K562 (cell line): ENCODE results near the gene BLZF1. TPM values are rescaled to one million over a fixed set of nuclear protein-coding genes. Genes with fewer than 3 reads are reported as not detected.

Experiments used
- ATAC-seq: fragments of 200-7000 bp; cut with Tn5 transposase; 3 replicates; pipeline ENCODE4 v1.9.1; 2020; ENCODE audit warnings: moderate library complexity
- BruUV-seq: library from RNA; stranded (reverse); fragments of 400-500 nt; replicated peaks from 2 replicates; lab custom pipeline; 2021; lab: Mats Ljungman, UMichigan
- CTCF ChIA-PET: fragments of 300-600 bp; formaldehyde crosslinking; extraction: SDS; loops from one replicate; lab custom pipeline; 2021; ENCODE audit warnings: low intra/inter-chr PET ratio; lab: Yijun Ruan, JAX
- POLR2A ChIA-PET: fragments of 300-600, 350-650 bp; sonication (Branson Sonifier 250); formaldehyde crosslinking; extraction: SDS; loops from one replicate; lab custom pipeline; 2021; ENCODE audit warnings: antibody characterized with exemption, inconsistent platforms; lab: Yijun Ruan, JAX
- DNase-seq, 4 experiments: peaks; one replicate each; pipeline versions ENCODE4 v3.0.0 to v3.0.0-alpha.2; 2011 to 2018; ENCODE audit warnings: low spot score in 3 of 4, mixed read lengths in 3 of 4; ENCODE audit errors: extremely low read depth in 1 of 4
- FAIRE-seq: peaks from 2 replicates; lab custom pipeline; 2011; peaks lifted over from hg19 to GRCh38; lab: Jason Lieb, UNC
- H2AFZ ChIP-seq: 2 replicates; pipeline ENCODE4 v1.6.0; 2011; ENCODE audit warnings: low read depth, low read length, control low read depth, inconsistent platforms
- H3K27ac ChIP-seq: fragments of 200-600 bp; 3 replicates; pipeline ENCODE4 v1.8.0; 2011; ENCODE audit warnings: low read depth, mild to moderate bottlenecking, control low read depth, inconsistent platforms, low read length, moderate library complexity, mixed read lengths; ENCODE audit errors: extremely low read depth
- H3K27me3 ChIP-seq, 2 experiments: fragments of 300-600 bp in 1 of 2; 2 replicates in 1 of 2; 3 replicates in 1 of 2; pipeline versions ENCODE4 v1.6.0 to v1.8.0; 2011; ENCODE audit warnings: inconsistent platforms in 2 of 2, low read length in 2 of 2, mild to moderate bottlenecking in 1 of 2, mixed read lengths in 1 of 2, moderate library complexity in 1 of 2; ENCODE audit not compliant: control insufficient read depth in 2 of 2, insufficient read depth in 2 of 2
- H3K36me3 ChIP-seq: fragments of 300-600 bp; 3 replicates; pipeline ENCODE4 v1.8.0; 2011; ENCODE audit warnings: mild to moderate bottlenecking, low read length, inconsistent platforms; ENCODE audit not compliant: control insufficient read depth, insufficient read depth
- H3K4me1 ChIP-seq, 2 experiments: fragments of 200-600 bp in 1 of 2; replicated peaks in 1 of 2; 2 replicates in 1 of 2; 3 replicates in 1 of 2; pipeline versions ENCODE4 v1.5.1 to v1.8.0; 2011; ENCODE audit warnings: inconsistent platforms in 2 of 2, low read length in 2 of 2, mild to moderate bottlenecking in 1 of 2, mixed read lengths in 1 of 2, moderate library complexity in 1 of 2; ENCODE audit not compliant: control insufficient read depth in 2 of 2, insufficient read depth in 2 of 2
- H3K4me2 ChIP-seq: 2 replicates; pipeline ENCODE4 v1.6.1; 2011; ENCODE audit warnings: low read length, control low read depth, inconsistent platforms, mixed read lengths; ENCODE audit not compliant: insufficient read depth
- H3K4me3 ChIP-seq: fragments of 200-600 bp; sonication (generic), shearing (Covaris generic); 2 replicates; pipeline ENCODE4 v1.5.1; 2016; ENCODE audit warnings: control low read depth, inconsistent platforms
- H3K79me2 ChIP-seq: fragments of 200-600 bp; 3 replicates; pipeline ENCODE4 v1.8.0; 2011; ENCODE audit warnings: low read length, inconsistent platforms; ENCODE audit not compliant: control insufficient read depth, insufficient read depth
- H3K9ac ChIP-seq, 2 experiments: 2 replicates each; pipeline versions ENCODE4 v1.6.0 to v1.6.1; 2011; ENCODE audit warnings: low read depth in 2 of 2, low read length in 2 of 2, control low read depth in 1 of 2, inconsistent platforms in 1 of 2, mild to moderate bottlenecking in 1 of 2, mixed read lengths in 1 of 2; ENCODE audit not compliant: insufficient read depth in 1 of 2
- H3K9me1 ChIP-seq: one replicate; pipeline ENCODE4 v1.6.0; 2011; ENCODE audit warnings: inconsistent platforms, mild to moderate bottlenecking, low read length, moderate library complexity; ENCODE audit not compliant: control insufficient read depth, insufficient read depth
- H3K9me3 ChIP-seq: replicated peaks from 2 replicates; pipeline ENCODE4 v1.5.1; 2011; ENCODE audit warnings: low read depth, low read length, inconsistent platforms; ENCODE audit not compliant: control insufficient read depth, insufficient read depth
- H4K20me1 ChIP-seq: replicated peaks from 2 replicates; pipeline ENCODE4 v1.6.1; 2011; ENCODE audit warnings: low read length, inconsistent platforms, mixed read lengths; ENCODE audit not compliant: control insufficient read depth, insufficient read depth
- CXXC5 ChIP-seq: fragments of 250-450 bp; sonication (Bioruptor Pico); IDR thresholded peaks from 2 replicates; pipeline ENCODE4 v1.8.0; 2022; ENCODE audit warnings: inconsistent platforms, mild to moderate bottlenecking, moderate library complexity
- HMBOX1 ChIP-seq: sonication (generic); IDR thresholded peaks from 2 replicates; pipeline ENCODE4 v1.6.1; 2016
- in situ Hi-C: fragments of 300-500 bp; cut with MboI; formaldehyde crosslinking; loops from 4 replicates; pipeline ENCODE4 v1.15.0; 2018; ENCODE audit warnings: inconsistent platforms, mixed read lengths
- intact Hi-C: fragments of 100-400 bp; cut with micrococcal nuclease; formaldehyde crosslinking; loops from 2 replicates; pipeline ENCODE4 v1.14.2; 2022
- polyA plus RNA-seq, 8 experiments: library from polyadenylated mRNA; depleted of rRNA in 4 of 8; stranded (reverse) in 5 of 8; unstranded in 3 of 8; fragments of >200 nt; fragmentation: Nextera tagmentation in 2 of 8; fragmentation: Illumina TruSeq in 1 of 8; extraction: Ambion mirVana in 2 of 8; extraction: Trizol in 1 of 8; gene quantifications; 2 replicates each; pipeline versions ENCODE4 v1.2.1 to v1.2.3, GENCODE V29; 2011 to 2014; ENCODE audit warnings: inconsistent platforms in 1 of 8, missing spikeins in 1 of 8
- total RNA-seq, 7 experiments: library from RNA; depleted of rRNA in 6 of 7; stranded (reverse); fragments of >200 nt in 6 of 7; fragmentation: Illumina TruSeq in 2 of 7; extraction: Trizol in 2 of 7; gene quantifications; 2 replicates each; pipeline versions ENCODE4 v1.2.1 to v1.2.3, GENCODE V29; 2011 to 2021; ENCODE audit warnings: low replicate concordance in 1 of 7
- TF ChIP-seq, protein P1 (sequence below): sonication (generic); formaldehyde crosslinking; IDR thresholded peaks from 2 replicates; pipeline ENCODE4 v1.8.0; 2022; ENCODE audit warnings: mild to moderate bottlenecking, missing genetic modification reagents

BLZF1 gene
- total and polyA plus RNA-seq, 9 of the 15 experiments (the other 6 are each of a cell fraction or from before 2014, with no cell fraction given) = 20.5 to 32.8 (median 25.3) TPM

DNA sequence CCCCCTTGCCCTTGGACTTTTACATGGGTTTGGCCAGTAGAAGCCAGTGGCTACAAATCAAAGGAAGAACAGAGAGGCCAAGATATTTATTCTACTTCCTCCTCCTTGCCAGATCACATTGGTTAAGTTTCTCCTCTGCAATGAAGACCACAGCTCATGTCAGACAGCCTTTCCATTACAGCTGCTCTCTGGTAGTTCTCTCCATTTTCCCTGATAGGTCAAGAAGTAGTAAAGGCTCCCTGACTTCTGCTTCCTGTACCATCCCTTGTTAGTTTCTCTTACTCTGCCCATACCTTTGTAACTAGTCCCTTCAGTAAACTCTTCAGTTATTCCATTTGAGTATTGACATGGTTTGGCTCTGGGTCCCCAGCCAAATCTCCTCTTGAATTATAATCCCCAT is 28.2 kb upstream of the BLZF1 start:
- no peak for FAIRE-seq
- Histone ChIP-seq H4K20me1 (no peaks in the 10 kb centered on the region), H3K4me3 (no peak overlapping the region), H3K4me1 (peaks cover 3 to 9% of the 10 kb centered on the region in 2 experiments; a peak in 3 of 5 replicates), H3K27me3 (no peaks in the 10 kb centered on the region), H3K4me2 (no peak overlapping the region), H3K9me1 (no peaks in the 10 kb centered on the region), H3K79me2 (no peaks in the 10 kb centered on the region), H3K9me3 (no peaks in the 10 kb centered on the region; the same call in 1 of the 2 replicates), H2AFZ (0 out of 2 replicates have a peak overlapping the region, but pooled peaks have one; percentile 2), H3K9ac (no peak overlapping the region), H3K27ac (no peak overlapping the region; the same call in 2 of the 3 replicates), H3K36me3 (no peaks in the 10 kb centered on the region; the same call in 2 of the 3 replicates)
- TF ChIP-seq CXXC5 (CRISPR knock-in tag) = 0 out of 2 replicates have a peak, but pooled peaks have one; percentile 20
- TF ChIP-seq, protein P1, sequence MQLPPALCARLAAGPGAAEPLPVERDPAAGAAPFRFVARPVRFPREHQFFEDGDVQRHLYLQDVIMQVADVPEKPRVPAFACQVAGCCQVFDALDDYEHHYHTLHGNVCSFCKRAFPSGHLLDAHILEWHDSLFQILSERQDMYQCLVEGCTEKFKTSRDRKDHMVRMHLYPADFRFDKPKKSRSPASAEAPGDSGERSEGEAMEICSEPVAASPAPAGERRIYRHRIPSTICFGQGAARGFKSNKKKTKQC (CRISPR knock-in tag) = no peak
- 0 out of 2 replicates have a peak, but pooled peaks have one; percentile 18 for TF ChIP-seq HMBOX1
- ChIA-PET POLR2A (interaction anchor here (0.7 to 1.3 kb wide), 2 partner anchors 8 to 731 kb away, joined by 3 read pairs; no protein-coding TSS in a partner anchor), CTCF (no interaction called here)
- DNase-seq = no peak
- no TSS peak for BruUV-seq
- intact Hi-C loops (loop anchor here (2.0 to 10.0 kb wide), 3 partner anchors 27 to 705 kb away; no protein-coding TSS in a partner anchor), in situ Hi-C loops (no loop called here)
- peak; percentile 39 for ATAC-seq
